Activated T-cell treated with anti-CD3 and anti-CD28 coated beads for 1 hour (primary cell): Measurements from ENCODE around the gene COQ10A.
"Not testable (repeated sequence)": the region's sequence is repeated elsewhere in the genome, so short reads cannot be mapped to it uniquely, and the experiment has no call there.

Experiments
- DNase-seq: peaks from one replicate; pipeline ENCODE4 v3.0.0-alpha.2; 2020; ENCODE audit warnings: low read depth

Gene COQ10A

DNA sequence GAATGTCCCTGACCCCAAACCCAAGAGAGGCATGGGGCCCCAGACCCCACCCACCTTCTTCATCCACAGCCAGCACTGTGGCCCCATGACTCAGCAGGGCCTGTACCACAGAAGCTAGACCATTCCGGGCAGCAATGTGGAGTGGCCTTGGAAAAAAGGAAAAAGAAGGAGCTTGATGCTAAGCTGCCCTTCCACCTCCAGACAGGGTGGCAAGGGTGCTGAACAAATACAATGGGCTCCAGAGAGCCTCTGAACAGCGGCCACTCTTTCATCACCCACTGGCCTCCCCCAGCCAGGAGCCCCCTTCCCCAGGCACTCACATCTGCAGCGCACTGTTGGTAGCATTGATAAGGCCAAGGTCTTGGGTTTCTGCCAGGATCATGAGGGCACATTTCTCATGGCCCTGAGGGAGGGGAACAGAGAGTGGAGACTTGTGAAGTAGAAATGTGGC lies 23.0 kb upstream of the COQ10A start:
- DNase-seq = no peak

DNA sequence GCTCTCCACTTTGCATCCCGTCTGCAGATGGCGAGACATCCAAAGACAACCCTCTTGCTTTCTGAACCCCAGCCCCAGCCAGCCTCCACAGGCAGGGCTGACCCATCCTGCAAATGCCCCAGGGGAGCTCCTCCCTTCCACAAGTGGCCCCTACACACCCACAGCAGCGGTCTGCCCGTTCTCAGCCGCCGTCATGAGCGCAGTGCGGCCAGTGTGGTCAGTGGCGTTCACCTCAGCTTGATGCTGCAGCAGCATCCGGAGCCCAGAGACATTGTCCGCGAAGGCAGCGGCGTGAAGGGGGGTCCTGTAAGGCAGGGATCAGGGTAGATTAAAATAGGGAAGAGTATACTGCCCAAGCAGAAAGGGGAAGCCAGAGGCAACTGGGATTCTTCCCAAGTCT lies 22.2 kb upstream of the COQ10A start:
- DNase-seq = no peak

DNA sequence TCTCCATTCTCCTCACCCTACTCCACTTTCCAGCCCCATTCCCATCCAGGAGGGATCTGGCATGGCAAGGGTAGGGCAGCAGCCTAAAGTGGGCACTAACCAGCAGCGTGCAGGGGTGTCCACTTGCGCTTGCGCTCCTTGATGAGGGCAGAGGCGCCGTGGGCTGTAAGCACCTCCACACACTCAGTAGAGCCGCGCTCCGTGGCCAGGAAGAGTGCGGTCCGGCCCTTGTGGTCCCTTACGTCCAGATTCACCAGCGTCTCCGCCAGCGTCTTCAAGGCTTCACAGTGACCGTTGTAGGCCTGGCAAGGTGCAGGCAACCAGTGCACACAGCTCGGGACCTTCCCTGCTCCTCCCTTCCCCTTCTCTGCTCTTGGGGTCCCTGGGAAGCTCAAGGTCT lies 18.8 kb upstream of the COQ10A start:
- no peak for DNase-seq

DNA sequence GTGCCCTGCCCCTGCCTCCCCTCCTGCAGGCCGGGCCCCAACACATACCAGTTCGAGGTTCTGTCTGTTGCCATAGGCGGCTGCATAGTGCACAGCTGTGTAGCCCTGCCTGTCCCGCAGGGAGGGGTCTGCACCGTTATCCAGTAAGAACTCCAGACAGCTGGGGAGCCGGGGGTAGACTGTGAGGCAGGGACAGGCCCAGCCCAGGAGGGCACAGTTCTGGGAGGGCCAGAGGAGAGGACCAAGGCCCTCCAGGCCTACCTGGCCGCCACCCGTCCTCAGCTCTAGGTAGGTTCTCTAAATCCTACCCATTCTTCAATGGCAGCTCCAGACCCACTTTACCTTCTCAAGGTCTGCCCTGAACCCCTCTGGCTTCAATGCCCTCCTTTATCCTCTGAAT lies 18.0 kb upstream of the COQ10A start:
- no peak for DNase-seq

DNA sequence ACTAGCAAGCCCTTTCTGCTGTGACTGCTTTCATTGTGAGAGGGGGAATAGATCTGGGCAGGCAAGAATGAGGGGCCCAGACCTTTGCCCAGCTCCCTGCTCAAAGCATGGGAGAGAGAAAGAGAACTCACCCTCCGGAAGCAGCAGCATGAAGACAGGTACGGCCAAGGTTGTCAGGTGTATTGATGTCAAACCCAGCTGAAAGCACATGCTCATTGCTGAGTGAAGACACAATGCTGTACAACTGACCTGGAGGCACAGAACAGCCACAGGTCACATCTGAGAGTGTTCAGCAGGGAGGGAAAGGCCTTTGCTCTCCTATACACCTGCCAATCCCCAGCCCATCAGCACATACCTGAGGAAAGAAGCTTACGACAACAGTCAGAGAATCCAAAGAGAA lies 14.1 kb upstream of the COQ10A start:
- DNase-seq = no peak

DNA sequence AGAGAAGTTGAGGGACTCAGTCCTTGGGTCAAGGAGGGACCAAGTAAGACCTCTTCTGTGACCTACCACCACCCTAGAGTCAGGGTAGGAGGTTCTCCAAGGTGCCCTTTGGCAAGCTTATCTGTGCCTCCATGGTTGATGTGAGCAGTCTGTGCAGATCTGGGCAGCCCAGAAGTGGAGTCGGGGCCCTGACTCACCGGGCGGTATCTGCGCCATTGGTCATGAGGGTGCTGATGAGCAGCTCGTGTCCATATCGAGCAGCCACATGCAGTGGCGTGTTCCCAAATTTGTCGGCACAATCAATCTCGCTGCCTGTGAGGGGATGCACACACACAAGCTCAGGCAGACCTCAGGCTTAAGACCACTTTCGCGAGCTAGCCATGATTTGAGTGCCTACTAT lies 13.7 kb upstream of the COQ10A start:
- no peak for DNase-seq

DNA sequence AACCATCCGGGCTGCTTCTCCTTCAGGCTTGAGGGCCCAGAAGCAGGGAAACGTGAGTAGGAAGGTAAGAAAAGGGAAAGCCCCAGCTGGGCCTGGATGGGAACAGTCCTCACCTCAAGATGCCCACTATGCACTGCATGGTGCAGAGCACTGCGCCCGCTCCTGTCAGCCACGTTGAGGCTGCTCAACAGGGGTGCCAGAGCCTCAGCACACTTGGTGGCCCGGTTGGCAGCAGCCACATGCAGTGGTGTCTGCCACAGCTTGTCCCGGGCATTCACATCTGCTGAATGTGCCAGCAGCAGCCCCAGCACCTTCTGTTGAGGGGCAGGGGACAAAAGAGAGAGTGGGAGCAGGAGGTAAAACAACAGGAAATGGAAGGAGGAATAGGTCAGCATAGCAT lies 11.1 kb upstream of the COQ10A start:
- DNase-seq = no peak

DNA sequence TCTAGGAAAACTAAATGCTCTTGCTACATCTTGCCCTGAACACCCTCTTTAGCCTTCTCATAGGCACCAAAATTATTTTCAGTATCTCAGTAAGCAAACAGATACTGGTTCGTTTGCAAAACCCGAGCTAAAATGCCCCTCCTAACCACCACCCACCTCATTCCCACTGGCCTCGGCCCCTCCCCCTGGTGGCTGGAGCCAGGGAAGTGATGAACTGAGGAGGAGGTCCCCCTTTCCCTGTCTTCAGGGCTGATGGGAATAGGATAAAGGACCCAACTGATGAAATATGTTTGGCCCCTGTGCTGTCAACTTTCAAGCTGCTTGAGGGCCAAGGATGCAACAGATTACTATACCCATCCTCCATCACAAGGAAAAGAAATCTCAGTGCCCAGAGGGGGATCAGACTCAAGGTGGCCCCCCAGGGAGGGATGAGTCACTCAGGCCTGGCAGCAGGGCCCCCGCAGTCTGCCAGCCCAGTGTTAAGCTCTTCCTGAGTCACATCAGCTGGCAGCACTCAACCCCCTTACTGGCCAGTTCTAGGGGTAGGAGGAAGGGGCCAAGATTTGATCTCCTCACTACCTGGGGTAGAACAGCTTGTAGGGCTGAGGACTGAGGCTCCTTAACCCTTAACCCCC lies 10.3 kb upstream of the COQ10A start:
- DNase-seq = no peak

DNA sequence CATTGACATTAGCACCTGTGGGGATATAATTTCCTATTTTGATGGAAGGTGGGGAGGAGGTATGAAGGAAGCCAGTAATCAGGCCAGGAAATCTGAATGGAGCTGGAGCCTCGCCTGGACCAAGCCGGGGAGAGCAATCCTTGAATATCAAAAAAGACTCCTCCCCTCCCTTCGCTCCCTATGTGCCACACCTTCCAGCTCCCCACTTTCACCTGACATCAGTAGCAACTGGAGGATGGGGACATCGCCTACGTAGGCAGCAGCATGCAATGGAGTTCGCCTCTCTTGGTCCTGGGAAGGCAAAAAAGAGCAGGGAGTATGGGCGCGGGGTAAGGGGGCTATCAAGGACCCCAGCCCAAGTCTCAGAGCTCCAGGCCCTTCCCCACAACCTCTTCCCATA lies 9.7 kb upstream of the COQ10A start:
- no peak for DNase-seq

DNA sequence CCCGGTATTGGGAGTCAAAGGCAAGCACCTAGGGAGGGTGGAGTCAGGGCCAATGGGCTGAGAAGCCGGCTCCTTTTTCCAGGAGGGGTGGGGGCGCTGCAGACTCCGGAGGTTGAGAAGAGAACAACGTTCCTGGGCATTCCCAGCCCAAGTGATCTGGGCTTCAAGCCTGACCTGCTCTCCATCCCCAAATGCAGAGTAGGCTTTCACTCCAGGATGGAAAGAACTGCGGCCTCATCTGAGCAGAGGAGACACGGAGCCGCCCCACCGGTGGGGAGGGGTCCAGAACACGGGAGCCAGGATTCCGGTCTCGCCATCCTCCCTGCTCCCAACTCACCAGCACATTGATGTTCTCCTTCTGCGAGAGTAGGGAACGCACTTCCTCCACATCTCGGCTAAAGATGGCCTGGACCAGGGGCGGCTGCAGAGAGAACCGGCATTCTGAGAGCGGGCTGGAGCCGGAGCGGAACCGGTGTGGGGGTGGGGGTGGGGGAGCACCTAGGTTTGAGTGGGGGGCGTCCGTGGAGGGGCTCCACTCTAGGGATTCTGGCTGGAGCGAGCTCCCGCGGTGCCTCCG lies 9.2 kb upstream of the COQ10A start:
- no peak for DNase-seq

DNA sequence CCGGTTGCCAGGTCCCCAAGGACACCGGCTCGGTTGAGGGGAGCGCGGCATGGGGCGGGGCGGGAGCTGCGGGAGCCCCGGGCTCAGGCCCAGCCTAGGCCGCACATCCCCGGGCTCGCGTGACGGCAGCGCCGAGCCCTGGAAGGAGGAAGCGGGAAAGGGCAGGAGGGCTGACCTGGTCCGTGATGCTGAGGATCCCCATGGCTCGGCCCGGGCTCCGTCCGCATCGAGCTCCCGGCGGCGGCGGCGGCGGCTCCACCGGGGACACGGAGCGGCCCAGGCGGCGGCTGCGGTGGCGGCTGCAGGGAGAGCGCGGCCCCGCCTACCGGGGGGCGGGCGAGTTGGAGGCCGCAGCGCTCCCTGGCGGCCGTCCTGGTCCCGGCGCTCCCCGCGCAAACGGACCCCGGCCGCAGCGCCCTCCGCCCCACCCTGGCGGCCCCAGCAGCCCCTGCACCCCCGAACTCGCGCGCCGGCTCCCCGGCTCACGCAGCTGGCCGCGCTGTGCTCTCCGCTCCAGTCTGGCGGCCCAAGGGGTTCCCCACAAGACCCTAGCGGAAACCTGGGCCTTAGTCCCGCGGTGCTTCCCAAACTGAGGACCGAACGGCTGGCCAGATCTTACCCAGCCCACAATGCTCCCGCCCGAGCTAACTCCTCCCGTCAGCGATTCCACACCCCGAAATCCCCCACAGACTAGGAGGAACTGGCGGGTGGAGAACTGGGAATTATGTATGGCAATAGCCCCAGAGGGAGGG lies 8.5 kb upstream of the COQ10A start, which contains the start of gene ANKRD52:
ANKRD52 (minus strand) TSS at position 317 of the 752 bp plus-strand sequence; CDS start at position 202, 115 bp downstream.
- DNase-seq = peak; percentile 72

DNA sequence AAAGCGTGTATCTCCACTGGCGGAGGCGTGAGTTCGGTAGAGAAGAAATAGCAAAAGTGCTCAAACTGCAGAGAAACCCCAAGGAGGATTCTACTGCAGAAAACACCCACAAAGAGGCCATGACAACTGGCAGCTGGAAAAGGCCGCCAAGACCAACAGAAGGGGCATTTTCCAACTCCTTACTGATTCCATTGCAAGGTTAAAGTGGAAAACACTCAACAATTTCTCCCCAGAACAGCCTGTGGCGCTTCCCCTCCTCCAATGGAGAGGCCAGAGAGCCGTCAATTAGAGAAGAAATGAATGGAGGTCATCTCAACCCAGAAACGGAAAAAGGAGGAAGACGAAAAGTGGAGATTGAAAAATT lies 7.9 kb upstream of the COQ10A start:
- DNase-seq = no peak

DNA sequence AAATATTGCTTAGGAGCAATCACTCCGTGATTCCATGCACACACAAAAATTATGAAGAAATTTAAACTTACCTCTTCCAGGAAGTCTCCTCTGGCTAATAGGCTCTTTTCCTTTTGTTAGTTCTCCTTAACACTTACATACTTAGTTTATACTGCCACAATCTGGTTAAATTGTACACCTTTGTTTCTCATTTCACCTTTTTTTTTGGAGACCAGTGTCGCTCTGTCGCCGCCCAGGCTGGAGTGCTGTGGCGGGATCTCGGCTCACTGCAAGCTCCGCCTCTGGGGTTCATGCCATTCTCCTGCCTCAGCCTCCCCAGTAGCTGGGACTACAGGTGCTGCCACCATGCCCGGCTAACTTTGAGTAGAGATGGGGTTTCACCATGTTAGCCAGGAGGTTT lies 6.4 kb upstream of the COQ10A start:
- no peak for DNase-seq

DNA sequence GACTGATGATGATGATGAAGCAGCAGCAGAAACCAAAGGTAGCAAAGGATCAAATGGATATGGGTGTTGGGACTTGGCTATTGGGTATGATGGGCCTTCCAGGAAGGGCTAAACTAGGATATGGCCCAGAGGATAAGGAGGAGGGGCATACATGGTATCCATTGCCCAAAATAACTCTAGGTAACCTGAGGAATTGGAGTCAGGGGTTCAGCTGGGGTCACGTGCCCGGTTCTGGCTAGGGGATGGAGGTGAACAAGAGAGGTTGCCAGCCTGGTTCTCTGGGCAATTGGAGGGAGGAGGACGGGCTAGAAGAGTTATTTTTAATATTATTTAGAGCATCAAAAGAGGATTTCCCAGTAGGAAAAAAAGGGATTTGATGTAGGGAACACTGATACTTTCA lies 5.8 kb upstream of the COQ10A start:
- no peak for DNase-seq

DNA sequence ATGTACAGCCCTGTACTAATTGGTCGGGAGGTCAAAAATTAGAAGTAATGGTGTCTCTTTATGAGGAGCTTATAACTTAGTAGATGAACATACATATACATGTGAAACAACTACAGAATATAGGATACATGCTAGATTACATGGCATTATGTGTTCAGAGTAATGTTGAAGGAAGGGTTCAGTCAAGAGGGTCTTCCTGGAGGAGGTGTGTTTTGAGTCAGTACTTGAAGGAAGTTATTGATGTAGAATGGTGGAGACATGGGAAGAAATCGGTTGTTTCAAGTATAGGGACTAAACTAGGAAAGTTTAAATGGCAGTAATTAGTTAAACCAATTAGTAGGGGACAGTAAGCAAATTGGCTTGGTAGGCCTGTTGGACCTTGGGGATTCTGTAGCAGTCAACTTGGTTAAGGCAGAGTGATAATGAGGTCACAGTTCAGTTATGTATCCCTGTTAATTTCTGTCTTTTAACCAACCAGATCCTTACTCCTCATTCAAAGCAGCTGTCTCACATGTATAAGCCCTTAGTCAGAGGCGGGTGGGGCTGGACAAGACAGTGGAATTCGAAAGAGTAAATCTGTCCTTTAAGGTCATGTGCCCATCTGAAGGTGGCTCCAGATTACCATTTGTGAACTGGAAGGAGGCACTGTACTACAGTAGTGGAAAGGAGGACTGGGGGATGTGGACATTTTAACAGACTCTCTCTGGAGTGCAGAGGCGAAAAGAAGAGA lies 5.1 kb upstream of the COQ10A start:
- DNase-seq = no peak

DNA sequence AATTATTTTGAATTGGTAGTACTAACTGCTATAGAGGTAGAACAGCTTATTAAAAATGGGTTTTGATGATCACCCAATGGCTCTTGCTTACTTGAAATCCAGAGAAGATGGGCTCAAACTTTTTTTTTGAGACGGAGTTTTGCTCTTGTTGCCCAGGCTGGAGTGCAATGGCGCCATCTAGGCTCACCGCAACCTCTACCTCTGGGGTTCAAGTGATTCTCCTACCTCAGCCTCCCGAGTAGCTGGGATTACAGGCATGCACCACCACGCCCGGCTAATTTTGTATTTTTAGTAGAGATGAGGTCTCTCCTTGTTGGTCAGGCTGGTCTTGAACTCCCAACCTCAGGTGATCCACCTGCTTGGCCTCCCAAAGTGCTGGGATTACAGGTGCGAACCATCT lies 3.8 kb upstream of the COQ10A start:
- not testable (repeated sequence) for DNase-seq

DNA sequence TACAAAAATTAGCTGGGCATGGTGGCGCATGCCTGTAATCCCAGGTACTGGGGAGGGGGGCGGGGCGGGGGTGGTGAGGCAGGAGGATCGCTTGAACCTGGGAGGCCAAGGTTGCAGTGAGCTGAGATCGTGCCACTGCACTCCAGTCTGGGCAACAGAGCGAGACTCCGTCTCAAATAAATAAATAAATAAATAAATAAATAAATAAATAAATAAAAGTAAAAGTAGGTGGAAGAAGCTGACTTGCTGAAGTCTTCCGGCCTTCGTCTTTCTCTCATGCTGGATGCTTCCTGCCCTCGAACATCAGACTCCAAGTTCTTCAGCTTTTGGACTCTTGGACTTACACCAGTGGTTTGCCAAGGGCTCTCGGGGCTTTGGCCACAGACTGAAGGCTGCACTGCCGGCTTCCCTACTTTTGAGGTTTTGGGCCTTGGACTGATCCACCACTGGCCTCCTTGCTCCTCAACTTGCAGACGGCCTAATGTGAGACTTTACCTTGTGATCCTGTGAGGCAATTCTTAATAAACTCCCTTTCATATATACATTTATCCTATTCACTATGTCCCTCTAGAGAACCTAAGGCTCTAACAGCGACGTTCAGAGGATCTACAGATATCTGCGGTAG lies 562 bp upstream of the COQ10A start:
- DNase-seq = not testable (repeated sequence)

DNA sequence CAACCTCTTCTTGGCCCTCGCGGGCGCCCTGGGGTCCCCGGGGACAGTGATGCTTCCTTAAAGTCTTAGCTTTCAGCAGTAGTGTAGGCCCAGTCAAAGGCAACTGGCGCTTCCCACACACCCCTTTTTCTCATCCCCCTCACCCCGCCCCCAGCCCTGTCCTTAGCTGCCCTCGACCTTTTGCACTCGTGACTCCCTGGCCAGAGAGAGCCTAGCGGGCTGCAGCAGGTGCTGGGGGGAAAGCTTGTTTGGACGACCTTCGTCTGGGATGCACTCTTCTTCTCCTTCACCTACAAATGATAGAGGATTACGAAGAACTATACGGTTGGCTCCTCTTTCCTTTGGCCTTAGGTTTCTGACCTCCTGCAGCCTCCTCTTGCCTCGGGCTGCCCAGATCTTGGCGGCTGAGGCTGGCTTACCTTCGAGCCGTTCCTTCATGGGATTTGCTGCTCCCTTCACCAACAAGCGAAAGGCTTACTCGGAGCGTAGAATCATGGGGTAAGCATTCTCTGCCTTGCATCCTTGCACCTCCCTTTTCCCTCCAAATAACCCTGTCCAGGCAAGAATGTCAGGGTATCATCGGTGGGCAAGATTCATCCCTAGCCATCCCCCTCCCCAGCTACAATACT lies 815 bp downstream of the COQ10A start:
- DNase-seq = no peak

DNA sequence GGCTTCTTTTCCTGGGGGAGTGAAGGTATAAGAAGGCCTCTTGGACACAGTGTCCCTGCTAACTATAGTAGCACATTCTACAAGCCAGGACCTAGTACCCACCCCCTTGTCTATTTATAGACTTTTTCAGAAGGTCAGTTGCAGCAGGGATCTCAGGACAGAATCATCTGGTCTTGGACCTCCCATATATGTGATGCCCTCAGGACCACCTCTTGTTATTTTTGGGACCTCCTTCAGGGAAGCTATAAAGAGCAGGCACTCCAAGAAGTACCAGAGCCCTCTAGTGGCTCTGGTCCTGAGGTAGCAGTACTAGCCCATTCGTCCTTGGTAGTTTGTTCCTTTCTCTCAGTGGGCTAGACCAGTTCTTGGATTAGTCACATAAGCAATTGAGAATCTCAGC lies 4.3 kb downstream of the COQ10A start:
- DNase-seq = no peak

DNA sequence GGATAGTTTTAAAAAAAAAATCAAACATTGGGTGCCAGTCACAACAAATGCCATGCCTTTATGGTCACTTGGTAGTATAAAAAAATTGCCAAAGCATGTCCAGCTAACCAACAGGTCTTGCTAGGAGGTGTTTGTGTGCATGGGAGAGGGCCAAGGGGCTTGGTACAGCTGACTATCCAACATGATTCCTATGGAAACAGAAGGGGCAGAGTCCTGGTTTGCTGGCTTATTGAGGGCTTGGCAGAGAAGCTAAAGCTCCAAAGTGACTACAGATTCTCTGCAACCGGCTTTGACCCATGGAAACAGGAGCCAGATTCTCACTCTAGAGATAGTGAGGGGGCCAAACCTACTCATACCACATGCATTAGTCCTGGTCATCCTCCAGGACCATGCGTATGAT lies 5.7 kb downstream of the COQ10A start:
- DNase-seq = not testable (repeated sequence)

DNA sequence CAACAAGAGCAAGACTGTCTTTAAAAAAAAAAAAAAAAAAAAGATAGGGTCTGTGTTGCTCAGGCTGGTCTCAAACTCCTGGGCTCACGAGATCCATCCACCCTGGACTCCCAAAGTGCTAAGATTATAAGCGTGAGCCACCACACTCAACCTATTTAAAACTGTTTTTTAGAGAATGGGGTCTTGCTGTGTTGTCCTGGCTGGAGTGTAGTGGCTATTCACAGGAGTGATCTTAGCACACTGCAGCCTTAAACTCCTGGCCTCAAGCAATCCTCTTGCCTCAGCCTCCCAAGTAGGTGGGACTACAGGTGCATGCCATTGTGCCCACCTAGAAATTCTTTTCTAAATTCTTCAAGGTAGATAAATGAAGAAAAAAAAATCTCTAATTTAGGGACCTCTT lies 7.6 kb downstream of the COQ10A start:
- no peak for DNase-seq

DNA sequence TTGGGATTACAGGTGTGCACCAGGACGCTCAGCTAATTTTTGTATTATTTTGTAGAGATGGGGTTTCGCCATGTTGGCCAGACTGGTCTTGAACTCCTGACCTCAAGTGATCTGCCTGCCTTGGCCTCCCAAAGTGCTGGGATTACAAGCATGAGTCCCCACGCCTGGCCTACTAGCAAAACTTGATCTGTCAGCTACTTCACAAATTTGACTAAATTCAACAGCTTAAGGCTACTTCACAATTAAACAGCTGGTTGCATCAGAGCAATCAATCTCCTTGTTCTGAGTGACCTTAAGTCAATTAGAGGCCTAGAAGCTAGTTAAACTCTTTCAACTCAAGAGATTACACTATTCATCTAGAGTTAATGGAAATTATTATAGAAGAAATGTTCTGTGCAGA lies 12.2 kb downstream of the COQ10A start:
- no peak for DNase-seq
